Caco-2 (cell line): ENCODE results near the gene HSD17B12. TPM values are rescaled to one million over a fixed set of nuclear protein-coding genes. Genes with fewer than 3 reads are reported as not detected.

Source experiments
- BruUV-seq: library from RNA; stranded (reverse); fragments of 400-500 nt; replicated peaks from 2 replicates; lab custom pipeline; 2021; lab: Mats Ljungman, UMichigan
- CTCF ChIA-PET: fragments of 300-600 bp; sonication (Branson Sonifier 250); formaldehyde crosslinking; loops from one replicate; lab custom pipeline; 2022; ENCODE audit warnings: antibody characterized with exemption; lab: Charles Lee
- POLR2A ChIA-PET: fragments of 300-600 bp; sonication (Branson Sonifier 250); formaldehyde crosslinking; loops from one replicate; lab custom pipeline; 2022; ENCODE audit warnings: antibody characterized with exemption; lab: Charles Lee
- DNase-seq, 2 experiments: peaks; one replicate each; pipeline versions ENCODE4 v3.0.0 to v3.0.0-alpha.2; 2020 to 2022
- H3K27me3 ChIP-seq: replicated peaks from 2 replicates; pipeline ENCODE4 v1.6.0; 2011; ENCODE audit warnings: low read length; ENCODE audit not compliant: control insufficient read depth, insufficient read depth
- H3K36me3 ChIP-seq: 2 replicates; pipeline ENCODE4 v1.5.1; 2011; ENCODE audit warnings: low read length; ENCODE audit not compliant: control insufficient read depth, insufficient read depth
- H3K4me1 ChIP-seq: fragments of 250-450 bp; sonication (Bioruptor Pico); 2 replicates; pipeline ENCODE4 v1.5.1; 2020; ENCODE audit warnings: mild to moderate bottlenecking
- H3K4me3 ChIP-seq: 2 replicates; pipeline ENCODE4 v1.5.1; 2011; ENCODE audit warnings: low read depth, mild to moderate bottlenecking, control low read depth, low read length
- H3K9me3 ChIP-seq: fragments of 250-450 bp; sonication (Bioruptor Pico); 2 replicates; pipeline ENCODE4 v1.5.1; 2020; ENCODE audit warnings: mild to moderate bottlenecking, moderate library complexity
- H3K27ac Mint-ChIP-seq: one replicate; pipeline ENCODE4 v1.8.0; 2022; ENCODE audit warnings: mixed read lengths; ENCODE audit not compliant: unreplicated experiment
- H3K27me3 Mint-ChIP-seq: one replicate; pipeline ENCODE4 v1.8.0; 2022; ENCODE audit warnings: mixed read lengths; ENCODE audit not compliant: insufficient read depth, unreplicated experiment
- H3K36me3 Mint-ChIP-seq: one replicate; pipeline ENCODE4 v1.8.0; 2022; ENCODE audit warnings: mild to moderate bottlenecking, mixed read lengths; ENCODE audit not compliant: insufficient read depth, unreplicated experiment
- H3K4me1 Mint-ChIP-seq: one replicate; pipeline ENCODE4 v1.8.0; 2022; ENCODE audit warnings: low read depth, mixed read lengths; ENCODE audit not compliant: unreplicated experiment
- H3K4me3 Mint-ChIP-seq: one replicate; pipeline ENCODE4 v1.8.0; 2022; ENCODE audit warnings: mild to moderate bottlenecking, moderate library complexity, mixed read lengths; ENCODE audit not compliant: unreplicated experiment
- H3K9me3 Mint-ChIP-seq: one replicate; pipeline ENCODE4 v1.8.0; 2022; ENCODE audit warnings: mixed read lengths; ENCODE audit not compliant: unreplicated experiment
- CTCF ChIP-seq, 2 experiments: fragments of 200-600 bp in 1 of 2; IDR thresholded peaks; 1 replicate in 1 of 2; 2 replicates in 1 of 2; pipeline versions ENCODE4 v1.5.1 to v1.8.0; 2011 to 2022; ENCODE audit warnings: antibody characterized with exemption in 1 of 2, control low read depth in 1 of 2, inconsistent platforms in 1 of 2, low read depth in 1 of 2, low read length in 1 of 2, mild to moderate bottlenecking in 1 of 2, moderate library complexity in 1 of 2; ENCODE audit not compliant: insufficient read depth in 1 of 2, severe bottlenecking in 1 of 2, unreplicated experiment in 1 of 2
- intact Hi-C: fragments of 100-400 bp; cut with micrococcal nuclease; formaldehyde crosslinking; loops from one replicate; pipeline ENCODE4 v1.10.0; 2022; ENCODE audit not compliant: unreplicated experiment
- total RNA-seq: library from RNA; stranded (reverse); gene quantifications from 2 replicates; pipeline ENCODE4 v1.2.3, GENCODE V29; 2022

The HSD17B12 gene
- total RNA-seq, 1 experiment from 2014 or later, result 155 TPM

- BruUV-seq, result no TSS peak
- Mint-ChIP-seq H3K36me3 (peaks cover 38% of the 10 kb centered on the region), H3K4me1 (no peaks in the 10 kb centered on the region), H3K27ac (no peak overlapping the region), H3K27me3 (no peaks in the 10 kb centered on the region), H3K9me3 (peaks cover 13% of the 10 kb centered on the region), H3K4me3 (no peak overlapping the region)
- intact Hi-C loops, result loop anchor here (2.0 to 10.0 kb wide), 3 partner anchors 57 to 299 kb away; no protein-coding TSS in a partner anchor
- Histone ChIP-seq H3K9me3 (no peaks in the 10 kb centered on the region), H3K36me3 (no peaks in the 10 kb centered on the region; the same call in 1 of the 2 replicates), H3K4me3 (no peak overlapping the region), H3K27me3 (no peaks in the 10 kb centered on the region), H3K4me1 (no peaks in the 10 kb centered on the region)
- no peak for TF ChIP-seq CTCF (IDR thresholded peaks at IDR 0.05; ENCODE audit: insufficient read depth in 1 of 2, low read depth in 1 of 2, low read length in 1 of 2, severe bottlenecking in 1 of 2, unreplicated experiment in 1 of 2)
- DNase-seq, result no peak
- ChIA-PET CTCF (no interaction called here), POLR2A (no interaction called here)
Measured at GRCh38 chr11:43803766-43804165, 123.2 kb downstream of the HSD17B12 start.

- no peak overlapping the region for H3K4me3 ChIP-seq
- no peaks in the 10 kb centered on the region; the same call in 1 of the 2 replicates for H3K36me3 ChIP-seq
- intact Hi-C loops, result loop anchor here (10.0 kb wide), 1 partner anchor 302 kb away; no protein-coding TSS in a partner anchor
- Mint-ChIP-seq H3K27ac (no peak overlapping the region), H3K4me3 (no peak overlapping the region), H3K36me3 (peaks cover 20% of the 10 kb centered on the region), H3K27me3 (no peaks in the 10 kb centered on the region), H3K4me1 (no peaks in the 10 kb centered on the region), H3K9me3 (peaks cover 13% of the 10 kb centered on the region)
- H3K27me3 ChIP-seq, result no peaks in the 10 kb centered on the region
- H3K9me3 ChIP-seq, result no peaks in the 10 kb centered on the region
- DNase-seq, result no peak
- ChIA-PET POLR2A (no interaction called here), CTCF (no interaction called here)
- H3K4me1 ChIP-seq, result no peaks in the 10 kb centered on the region
- TF ChIP-seq CTCF (IDR thresholded peaks at IDR 0.05; ENCODE audit: insufficient read depth in 1 of 2, low read depth in 1 of 2, low read length in 1 of 2, severe bottlenecking in 1 of 2, unreplicated experiment in 1 of 2), result no peak
- BruUV-seq, result no TSS peak
Measured at GRCh38 chr11:43806976-43807375, 126.4 kb downstream of the HSD17B12 start.

- no peaks in the 10 kb centered on the region for H3K36me3 ChIP-seq
- no peaks in the 10 kb centered on the region for H3K4me1 ChIP-seq
- no peaks in the 10 kb centered on the region for H3K4me1 Mint-ChIP-seq
- DNase-seq, result peak in 1 of 2 experiments; percentile 4
- TF ChIP-seq CTCF (IDR thresholded peaks at IDR 0.05; ENCODE audit: insufficient read depth in 1 of 2, low read depth in 1 of 2, low read length in 1 of 2, severe bottlenecking in 1 of 2, unreplicated experiment in 1 of 2), result peak in 1 of 2 experiments; percentile 46
- intact Hi-C loops, result no loop called here
- H3K27ac Mint-ChIP-seq, result no peak overlapping the region
- BruUV-seq, result no TSS peak
- no peaks in the 10 kb centered on the region for H3K27me3 ChIP-seq
- no peak overlapping the region for H3K4me3 Mint-ChIP-seq
- no peaks in the 10 kb centered on the region for H3K9me3 Mint-ChIP-seq
- ChIA-PET POLR2A (no interaction called here), CTCF (no interaction called here)
- no peaks in the 10 kb centered on the region for H3K9me3 ChIP-seq
- H3K4me3 ChIP-seq, result no peak overlapping the region
- H3K27me3 Mint-ChIP-seq, result no peaks in the 10 kb centered on the region
- H3K36me3 Mint-ChIP-seq, result peaks cover 13% of the 10 kb centered on the region
Measured at GRCh38 chr11:43810929-43811596, 130.5 kb downstream of the HSD17B12 start.
